HepG2 (cell line): ENCODE data around the gene IGF2. TPM values are rescaled to one million over a fixed set of nuclear protein-coding genes. Genes with fewer than 3 reads are reported as not detected.

Experiments used
- GTF2F1 ChIP-seq: fragments of 150-350 bp; IDR thresholded peaks from 2 replicates; pipeline ENCODE4 v1.6.1; 2014; ENCODE audit warnings: low read length
- MXD4 ChIP-seq: IDR thresholded peaks from 2 replicates; pipeline ENCODE4 v1.6.1; 2016; ENCODE audit warnings: mild to moderate bottlenecking, missing biosample characterization, missing genetic modification reagents
- PHF20 ChIP-seq: sonication (generic); formaldehyde crosslinking; IDR thresholded peaks from 2 replicates; pipeline ENCODE4 v1.5.0; 2020; ENCODE audit warnings: mild to moderate bottlenecking, missing genetic modification reagents
- SMYD3 ChIP-seq: sonication (generic); formaldehyde crosslinking; IDR thresholded peaks from 2 replicates; pipeline ENCODE4 v1.8.1; 2023; ENCODE audit warnings: mild to moderate bottlenecking, missing genetic modification reagents
- SPEN ChIP-seq: sonication (generic); formaldehyde crosslinking; IDR thresholded peaks from 2 replicates; pipeline ENCODE4 v1.5.1; 2020; ENCODE audit warnings: low read depth, mild to moderate bottlenecking, missing genetic modification reagents
- TBX2 ChIP-seq: sonication (generic); formaldehyde crosslinking; IDR thresholded peaks from 2 replicates; pipeline ENCODE4 v1.5.0; 2020; ENCODE audit warnings: missing genetic modification reagents, mild to moderate bottlenecking, borderline replicate concordance
- ZBTB7B ChIP-seq: sonication (generic); formaldehyde crosslinking; IDR thresholded peaks from 2 replicates; pipeline ENCODE4 v1.4.0; 2020; ENCODE audit warnings: missing genetic modification reagents
- ZNF101 ChIP-seq: sonication (generic); formaldehyde crosslinking; IDR thresholded peaks from 2 replicates; pipeline ENCODE4 v1.4.0; 2020; ENCODE audit warnings: mild to moderate bottlenecking, low read depth, missing genetic modification reagents, borderline replicate concordance
- ZNF264 ChIP-seq: sonication (generic); formaldehyde crosslinking; IDR thresholded peaks from 2 replicates; pipeline ENCODE4 v1.4.0; 2020; ENCODE audit warnings: missing genetic modification reagents
- polyA plus RNA-seq, 8 experiments: library from polyadenylated mRNA; depleted of rRNA in 3 of 8; stranded (reverse) in 7 of 8; unstranded in 1 of 8; fragments of >200 nt; fragmentation: Illumina TruSeq in 4 of 8; extraction: Trizol in 4 of 8; gene quantifications; 2 replicates each; pipeline versions ENCODE4 v1.2.1 to v1.2.3, GENCODE V29; 2011 to 2016; ENCODE audit warnings: low read depth in 4 of 8, missing spikeins in 1 of 8, mixed read lengths in 1 of 8; ENCODE audit not compliant: insufficient read depth in 1 of 8
- total RNA-seq, 5 experiments: library from RNA; depleted of rRNA; stranded (reverse); fragments of >200 nt; fragmentation: Illumina TruSeq; extraction: Trizol; gene quantifications; 2 replicates each; pipeline ENCODE4 v1.2.3, GENCODE V29; 2016; ENCODE audit warnings: low read depth in 1 of 5
- TF ChIP-seq, protein P1 (sequence below): sonication (generic); formaldehyde crosslinking; IDR thresholded peaks from 2 replicates; pipeline ENCODE4 v1.5.1; 2020; ENCODE audit warnings: mild to moderate bottlenecking, missing genetic modification reagents, moderate library complexity
- TF ChIP-seq, protein P2 (sequence below): sonication (generic); formaldehyde crosslinking; IDR thresholded peaks from 2 replicates; pipeline ENCODE4 v1.5.0; 2020; ENCODE audit warnings: mild to moderate bottlenecking, missing genetic modification reagents
- TF ChIP-seq, protein P3 (sequence below): sonication (generic); formaldehyde crosslinking; IDR thresholded peaks from 2 replicates; pipeline ENCODE4 v1.4.0; 2020; ENCODE audit warnings: missing genetic modification reagents, mild to moderate bottlenecking, borderline replicate concordance
- TF ChIP-seq, protein P4 (sequence below), 2 experiments: sonication (generic) in 1 of 2; formaldehyde crosslinking in 1 of 2; IDR thresholded peaks; 2 replicates each; pipeline versions ENCODE4 v1.4.0 to v1.6.1; 2016 to 2020; ENCODE audit warnings: borderline replicate concordance in 1 of 2, low read depth in 1 of 2, mild to moderate bottlenecking in 1 of 2, missing genetic modification reagents in 1 of 2

The IGF2 gene
- total and polyA plus RNA-seq, 2 of the 13 experiments (the other 11 are each of a cell fraction or from before 2014, with no cell fraction given) = 79.1 to 254 TPM

DNA sequence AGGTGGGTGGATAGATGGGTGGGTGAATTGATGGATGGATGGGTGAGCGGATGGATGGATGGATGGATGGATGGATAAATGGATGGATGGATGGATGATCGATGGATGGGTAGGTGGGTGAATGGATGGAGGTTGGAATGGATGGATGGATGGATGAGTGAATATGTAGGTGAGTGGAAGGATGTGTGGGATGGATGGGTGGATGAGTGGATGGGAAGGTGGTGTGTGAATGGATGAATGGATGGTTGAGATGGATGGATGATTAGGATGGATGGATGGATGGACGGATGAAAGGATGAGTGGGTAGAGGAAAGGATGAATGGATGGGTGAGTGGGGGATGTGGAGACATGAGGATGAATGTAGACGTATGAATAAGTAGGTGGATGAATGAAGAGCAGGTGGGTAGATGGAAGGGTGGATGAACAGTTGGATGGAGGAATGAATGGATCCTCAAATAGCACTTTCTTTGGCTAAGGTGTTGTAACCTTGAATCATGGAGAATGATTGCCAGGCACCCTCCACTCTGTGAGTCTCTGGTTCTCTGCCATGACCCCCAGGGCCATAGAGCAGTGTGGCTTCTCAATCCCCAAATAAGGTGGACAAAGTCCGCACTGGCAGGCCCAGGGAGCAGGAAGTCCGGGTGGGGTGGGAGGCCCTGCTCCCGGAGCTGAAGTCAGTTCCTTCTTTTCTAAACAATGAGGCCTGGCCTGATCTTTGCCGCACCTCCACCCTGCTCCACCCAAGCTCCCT lies 36.9 kb downstream of the IGF2 start (continued):
- TF ChIP-seq, protein P1, sequence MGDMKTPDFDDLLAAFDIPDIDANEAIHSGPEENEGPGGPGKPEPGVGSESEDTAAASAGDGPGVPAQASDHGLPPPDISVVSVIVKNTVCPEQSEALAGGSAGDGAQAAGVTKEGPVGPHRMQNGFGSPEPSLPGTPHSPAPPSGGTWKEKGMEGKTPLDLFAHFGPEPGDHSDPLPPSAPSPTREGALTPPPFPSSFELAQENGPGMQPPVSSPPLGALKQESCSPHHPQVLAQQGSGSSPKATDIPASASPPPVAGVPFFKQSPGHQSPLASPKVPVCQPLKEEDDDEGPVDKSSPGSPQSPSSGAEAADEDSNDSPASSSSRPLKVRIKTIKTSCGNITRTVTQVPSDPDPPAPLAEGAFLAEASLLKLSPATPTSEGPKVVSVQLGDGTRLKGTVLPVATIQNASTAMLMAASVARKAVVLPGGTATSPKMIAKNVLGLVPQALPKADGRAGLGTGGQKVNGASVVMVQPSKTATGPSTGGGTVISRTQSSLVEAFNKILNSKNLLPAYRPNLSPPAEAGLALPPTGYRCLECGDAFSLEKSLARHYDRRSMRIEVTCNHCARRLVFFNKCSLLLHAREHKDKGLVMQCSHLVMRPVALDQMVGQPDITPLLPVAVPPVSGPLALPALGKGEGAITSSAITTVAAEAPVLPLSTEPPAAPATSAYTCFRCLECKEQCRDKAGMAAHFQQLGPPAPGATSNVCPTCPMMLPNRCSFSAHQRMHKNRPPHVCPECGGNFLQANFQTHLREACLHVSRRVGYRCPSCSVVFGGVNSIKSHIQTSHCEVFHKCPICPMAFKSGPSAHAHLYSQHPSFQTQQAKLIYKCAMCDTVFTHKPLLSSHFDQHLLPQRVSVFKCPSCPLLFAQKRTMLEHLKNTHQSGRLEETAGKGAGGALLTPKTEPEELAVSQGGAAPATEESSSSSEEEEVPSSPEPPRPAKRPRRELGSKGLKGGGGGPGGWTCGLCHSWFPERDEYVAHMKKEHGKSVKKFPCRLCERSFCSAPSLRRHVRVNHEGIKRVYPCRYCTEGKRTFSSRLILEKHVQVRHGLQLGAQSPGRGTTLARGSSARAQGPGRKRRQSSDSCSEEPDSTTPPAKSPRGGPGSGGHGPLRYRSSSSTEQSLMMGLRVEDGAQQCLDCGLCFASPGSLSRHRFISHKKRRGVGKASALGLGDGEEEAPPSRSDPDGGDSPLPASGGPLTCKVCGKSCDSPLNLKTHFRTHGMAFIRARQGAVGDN (CRISPR knock-in tag) = peak; percentile 83
- TF ChIP-seq, protein P2, sequence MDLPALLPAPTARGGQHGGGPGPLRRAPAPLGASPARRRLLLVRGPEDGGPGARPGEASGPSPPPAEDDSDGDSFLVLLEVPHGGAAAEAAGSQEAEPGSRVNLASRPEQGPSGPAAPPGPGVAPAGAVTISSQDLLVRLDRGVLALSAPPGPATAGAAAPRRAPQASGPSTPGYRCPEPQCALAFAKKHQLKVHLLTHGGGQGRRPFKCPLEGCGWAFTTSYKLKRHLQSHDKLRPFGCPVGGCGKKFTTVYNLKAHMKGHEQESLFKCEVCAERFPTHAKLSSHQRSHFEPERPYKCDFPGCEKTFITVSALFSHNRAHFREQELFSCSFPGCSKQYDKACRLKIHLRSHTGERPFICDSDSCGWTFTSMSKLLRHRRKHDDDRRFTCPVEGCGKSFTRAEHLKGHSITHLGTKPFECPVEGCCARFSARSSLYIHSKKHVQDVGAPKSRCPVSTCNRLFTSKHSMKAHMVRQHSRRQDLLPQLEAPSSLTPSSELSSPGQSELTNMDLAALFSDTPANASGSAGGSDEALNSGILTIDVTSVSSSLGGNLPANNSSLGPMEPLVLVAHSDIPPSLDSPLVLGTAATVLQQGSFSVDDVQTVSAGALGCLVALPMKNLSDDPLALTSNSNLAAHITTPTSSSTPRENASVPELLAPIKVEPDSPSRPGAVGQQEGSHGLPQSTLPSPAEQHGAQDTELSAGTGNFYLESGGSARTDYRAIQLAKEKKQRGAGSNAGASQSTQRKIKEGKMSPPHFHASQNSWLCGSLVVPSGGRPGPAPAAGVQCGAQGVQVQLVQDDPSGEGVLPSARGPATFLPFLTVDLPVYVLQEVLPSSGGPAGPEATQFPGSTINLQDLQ (CRISPR knock-in tag) = no peak
- TF ChIP-seq ZNF264 (CRISPR knock-in tag) (peak; percentile 76; the same call in 1 of the 2 replicates), MXD4 (CRISPR knock-in tag) (0 out of 2 replicates have a peak, but pooled peaks have one; percentile 48), TBX2 (CRISPR knock-in tag) (peak; percentile 44; the same call in 1 of the 2 replicates), SPEN (CRISPR knock-in tag) (no peak; the same call in 1 of the 2 replicates), ZBTB7B (CRISPR knock-in tag) (peak; percentile 80), SMYD3 (no peak), ZNF101 (CRISPR knock-in tag) (no peak), GTF2F1 (no peak), PHF20 (CRISPR knock-in tag) (peak; percentile 60; the same call in 1 of the 2 replicates)
- TF ChIP-seq, protein P3, sequence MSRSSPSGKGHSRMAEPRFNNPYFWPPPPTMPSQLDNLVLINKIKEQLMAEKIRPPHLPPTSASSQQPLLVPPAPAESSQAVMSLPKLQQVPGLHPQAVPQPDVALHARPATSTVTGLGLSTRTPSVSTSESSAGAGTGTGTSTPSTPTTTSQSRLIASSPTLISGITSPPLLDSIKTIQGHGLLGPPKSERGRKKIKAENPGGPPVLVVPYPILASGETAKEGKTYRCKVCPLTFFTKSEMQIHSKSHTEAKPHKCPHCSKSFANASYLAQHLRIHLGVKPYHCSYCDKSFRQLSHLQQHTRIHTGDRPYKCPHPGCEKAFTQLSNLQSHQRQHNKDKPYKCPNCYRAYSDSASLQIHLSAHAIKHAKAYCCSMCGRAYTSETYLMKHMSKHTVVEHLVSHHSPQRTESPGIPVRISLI (CRISPR knock-in tag) = no peak
- TF ChIP-seq, protein P4, sequence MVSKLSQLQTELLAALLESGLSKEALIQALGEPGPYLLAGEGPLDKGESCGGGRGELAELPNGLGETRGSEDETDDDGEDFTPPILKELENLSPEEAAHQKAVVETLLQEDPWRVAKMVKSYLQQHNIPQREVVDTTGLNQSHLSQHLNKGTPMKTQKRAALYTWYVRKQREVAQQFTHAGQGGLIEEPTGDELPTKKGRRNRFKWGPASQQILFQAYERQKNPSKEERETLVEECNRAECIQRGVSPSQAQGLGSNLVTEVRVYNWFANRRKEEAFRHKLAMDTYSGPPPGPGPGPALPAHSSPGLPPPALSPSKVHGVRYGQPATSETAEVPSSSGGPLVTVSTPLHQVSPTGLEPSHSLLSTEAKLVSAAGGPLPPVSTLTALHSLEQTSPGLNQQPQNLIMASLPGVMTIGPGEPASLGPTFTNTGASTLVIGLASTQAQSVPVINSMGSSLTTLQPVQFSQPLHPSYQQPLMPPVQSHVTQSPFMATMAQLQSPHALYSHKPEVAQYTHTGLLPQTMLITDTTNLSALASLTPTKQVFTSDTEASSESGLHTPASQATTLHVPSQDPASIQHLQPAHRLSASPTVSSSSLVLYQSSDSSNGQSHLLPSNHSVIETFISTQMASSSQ (IDR thresholded peaks at IDR 0.05; ENCODE audit: low read depth) = no peak
- TF ChIP-seq, protein P4 (CRISPR knock-in tag; IDR thresholded peaks at IDR 0.05; ENCODE audit: borderline replicate concordance) = 0 out of 2 replicates have a peak, but pooled peaks have one; percentile 8
